GM21786 (cell line): ENCODE measurements around the gene MYH4.

Experiments used
- ATAC-seq: cut with Tn5 transposase; IDR thresholded peaks from one replicate; pipeline ENCODE4 v1.9.1; 2021; ENCODE audit not compliant: unreplicated experiment

Gene MYH4

DNA sequence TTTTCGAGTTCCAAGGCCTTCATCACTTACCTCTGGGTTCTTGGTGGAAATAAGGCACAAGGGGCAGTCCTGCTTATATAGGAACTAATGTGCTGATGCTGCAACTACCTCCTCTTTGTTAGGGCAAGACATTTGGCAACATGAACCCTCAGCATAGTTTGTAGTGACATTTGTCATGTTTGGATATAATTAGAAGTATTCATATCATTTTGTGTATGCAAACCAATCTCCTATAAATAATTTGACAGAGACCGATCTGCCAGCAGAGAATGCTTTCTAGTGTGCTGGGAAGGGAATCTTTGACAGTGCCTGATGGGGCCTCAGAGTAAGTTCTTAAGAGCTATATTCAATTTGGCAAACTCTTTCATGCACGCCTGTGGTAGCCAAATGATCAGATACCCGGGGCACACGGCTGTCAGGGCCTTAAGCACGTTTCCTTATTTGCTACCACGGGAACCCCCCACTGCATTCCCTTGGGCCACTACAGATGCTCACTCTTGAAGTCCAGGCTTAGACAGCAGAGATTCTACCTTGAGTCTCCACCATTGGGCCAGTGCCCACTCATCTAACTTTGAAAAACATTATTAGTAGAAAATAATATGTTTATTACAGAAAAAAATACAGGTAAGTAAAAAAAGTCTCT, 47.3 kb downstream of the MYH4 start, which contains the start of gene MYH8:
Gene MYH8 (minus strand): TSS at position 51 of the 643 bp plus-strand sequence. CDS start 1,723 bp downstream, outside the sequence.
- ATAC-seq, result no peak

DNA sequence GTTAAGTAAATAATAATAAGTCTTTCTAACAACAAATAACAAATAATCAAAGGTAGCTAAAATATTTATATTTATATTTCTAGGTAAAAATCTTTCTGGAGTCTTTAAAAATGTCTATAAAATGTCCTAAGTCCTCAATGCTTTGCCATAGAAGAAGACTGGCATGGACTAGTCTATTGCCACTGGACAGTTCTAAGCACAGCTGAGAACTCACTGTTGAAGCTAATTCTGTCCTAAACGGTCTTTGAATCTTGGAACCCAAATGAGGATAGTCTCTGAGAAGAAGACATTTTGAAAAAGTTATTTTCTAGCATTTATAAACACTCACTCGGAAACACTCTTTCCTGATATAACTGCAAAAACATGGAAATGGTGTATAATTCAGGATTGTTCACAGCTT, 48.1 kb downstream of the MYH4 start:
- ATAC-seq, result no peak

DNA sequence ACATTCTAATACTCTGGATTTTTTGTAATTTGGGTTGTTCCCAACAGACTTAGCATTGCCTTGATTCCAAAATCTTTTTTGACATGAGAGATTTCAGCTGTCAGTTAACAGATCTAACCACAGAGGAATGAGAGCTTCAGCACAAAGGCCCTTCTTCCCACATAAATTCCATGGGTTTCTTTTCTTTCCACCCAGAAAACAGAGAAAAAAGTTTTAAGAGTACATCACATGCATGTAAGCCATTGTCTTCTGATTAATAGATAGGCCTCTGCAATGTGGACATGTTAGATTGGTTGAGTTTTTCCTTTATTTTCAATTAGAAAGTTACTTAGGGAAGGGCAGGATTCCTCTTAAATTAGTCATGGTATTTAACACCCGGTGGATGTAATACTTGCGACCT, 48.5 kb downstream of the MYH4 start:
- no peak for ATAC-seq

DNA sequence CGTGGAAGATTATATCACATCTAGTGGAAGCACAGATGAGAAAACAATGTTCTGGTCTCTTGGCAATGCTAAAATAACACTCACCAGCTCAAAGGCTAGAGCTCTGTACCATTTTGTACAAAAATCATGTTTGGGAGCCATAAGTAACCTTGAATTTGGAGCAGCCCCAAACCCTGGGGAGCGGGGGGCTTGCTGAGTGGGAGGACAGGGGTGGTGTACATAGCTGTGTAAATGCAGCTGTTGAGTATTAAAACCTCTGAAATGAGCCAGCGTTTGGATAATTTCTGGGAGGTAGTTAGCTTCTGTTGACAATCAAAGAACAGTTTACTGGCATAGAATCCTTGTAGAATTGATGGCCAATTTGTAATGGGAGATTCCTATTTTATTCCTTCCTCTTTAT, 51.9 kb downstream of the MYH4 start:
- ATAC-seq, result no peak

DNA sequence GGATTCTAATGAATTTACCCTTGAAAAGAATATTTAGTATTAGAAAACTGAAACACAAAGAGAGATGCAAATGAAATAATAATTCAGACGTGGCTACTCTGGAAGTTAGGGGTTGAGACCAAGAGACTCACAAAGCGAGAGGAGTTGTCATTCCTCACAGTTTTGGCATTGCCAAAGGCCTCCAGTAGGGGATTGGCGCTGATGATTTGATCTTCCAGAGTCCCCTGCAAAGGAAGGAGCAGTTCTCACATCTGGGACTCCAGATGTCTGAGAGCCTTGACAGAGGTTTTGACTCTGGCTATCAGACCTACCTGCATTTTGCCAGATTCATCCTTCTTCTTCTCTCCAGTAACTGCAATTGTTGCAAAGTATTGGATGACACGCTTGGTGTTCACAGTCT, 54.2 kb downstream of the MYH4 start:
- ATAC-seq, result no peak

DNA sequence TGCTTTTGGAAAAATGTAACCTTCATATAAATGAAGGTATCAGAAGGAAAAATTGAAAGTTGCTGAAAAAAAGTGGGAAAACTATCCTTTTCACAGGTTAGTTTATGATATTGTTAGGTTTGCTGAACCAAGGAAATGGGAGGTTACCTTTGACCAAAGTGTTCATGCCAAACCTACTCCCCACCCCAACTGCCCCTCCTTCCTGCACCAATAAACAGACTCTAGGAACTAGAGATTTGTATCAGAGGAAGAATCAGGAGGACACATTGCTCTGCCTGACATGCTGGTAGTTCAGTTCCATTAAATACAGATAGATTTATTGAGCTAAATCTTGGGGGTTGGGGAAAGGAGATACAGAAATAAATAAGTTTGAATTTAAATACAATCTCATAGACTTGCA, 65.8 kb downstream of the MYH4 start:
- no peak for ATAC-seq

DNA sequence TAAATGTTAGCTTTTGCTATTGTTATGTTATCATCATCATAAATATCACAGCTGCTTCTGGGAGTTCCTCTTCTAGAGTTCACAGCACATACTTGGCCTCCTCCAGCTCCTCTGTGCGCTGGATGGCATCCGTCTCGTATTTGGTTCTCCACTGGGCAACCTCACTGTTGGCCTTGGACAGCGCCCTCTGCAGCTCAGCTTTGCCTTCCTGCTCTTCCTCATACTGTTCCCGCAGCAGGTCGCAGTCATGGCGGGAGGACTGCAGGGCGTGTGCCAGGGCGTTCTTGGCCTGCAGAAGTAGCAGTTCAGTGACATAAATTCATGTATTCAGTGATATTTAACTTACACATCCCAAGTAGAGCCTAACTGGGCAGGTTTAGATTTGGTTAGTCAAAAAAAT, 71.0 kb downstream of the MYH4 start:
- no peak for ATAC-seq

DNA sequence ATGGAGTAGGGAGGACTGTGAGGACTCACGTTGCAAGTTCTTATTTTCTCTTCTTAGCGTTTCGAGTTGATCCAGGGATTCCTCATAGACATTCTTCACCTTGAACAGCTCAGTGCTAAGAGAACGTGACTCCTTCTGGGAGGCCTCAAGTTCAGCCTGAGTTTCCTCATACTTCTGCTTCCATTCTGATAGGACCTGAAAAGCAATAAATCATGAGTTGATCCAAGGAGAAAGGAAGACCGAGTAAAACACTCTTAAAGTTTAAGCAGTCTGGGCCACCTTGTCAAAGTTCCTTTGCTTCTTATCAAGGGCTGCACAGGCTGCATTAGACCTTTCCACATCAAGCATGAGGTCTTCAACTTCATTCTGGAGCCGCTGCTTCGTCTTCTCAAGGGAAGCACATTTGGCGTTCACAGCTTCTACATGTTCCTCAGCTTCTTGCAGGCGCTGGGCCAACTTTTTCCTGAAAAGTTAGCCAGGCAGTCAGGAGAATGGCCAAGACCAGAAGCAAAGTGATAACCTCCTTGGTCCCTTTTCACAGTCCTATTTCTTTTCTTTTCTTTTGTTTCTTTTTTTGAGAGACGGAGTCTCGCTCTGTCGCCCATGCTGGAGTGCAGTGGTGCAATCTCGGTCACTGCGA, 72.7 kb downstream of the MYH4 start:
- ATAC-seq, result no peak

DNA sequence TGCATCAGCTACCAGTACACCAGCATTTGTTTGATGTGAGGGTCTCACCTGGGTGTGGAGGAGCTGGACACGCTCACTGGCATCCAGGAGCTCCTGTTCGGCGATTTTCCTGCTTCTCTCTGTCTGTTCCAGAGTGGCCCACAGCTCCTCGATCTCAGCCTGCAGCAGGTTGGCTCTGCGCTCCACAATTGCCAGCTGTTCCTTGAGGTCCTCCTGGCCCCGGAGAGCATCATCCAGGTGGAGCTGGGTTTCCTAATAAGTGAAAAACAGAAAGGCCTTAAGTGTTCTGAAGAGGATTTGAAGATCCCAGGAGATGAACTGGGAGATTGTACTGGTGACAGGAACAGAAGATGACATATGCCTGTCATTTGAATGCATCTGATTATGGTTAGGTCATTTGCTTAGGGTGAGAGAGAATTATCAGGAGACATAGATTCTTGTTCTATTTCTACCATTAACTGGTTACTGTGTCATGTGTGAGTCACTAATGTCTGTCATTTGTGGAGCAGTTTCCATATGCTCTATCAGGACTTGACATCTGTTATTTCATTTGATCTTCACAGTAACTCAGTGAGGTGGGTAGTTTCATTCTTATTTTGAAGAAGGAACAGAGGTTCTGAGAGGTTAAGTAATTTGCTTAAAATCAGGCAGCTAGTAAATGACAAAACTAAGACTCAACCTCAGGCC, 75.0 kb downstream of the MYH4 start:
- ATAC-seq, result no peak
